Esophagus muscularis mucosa (tissue), 4 donors: ENCODE data around the gene SLC51A.

Experiments used
- CTCF ChIP-seq, 3 experiments: fragments of 200-600 bp in 2 of 3; fragments of 450-650 bp in 1 of 3; sonication (generic) in 2 of 3; IDR thresholded peaks; one replicate each; pipeline ENCODE4 v1.5.1; 2017 to 2019; ENCODE audit warnings: antibody characterized with exemption in 3 of 3, mild to moderate bottlenecking in 2 of 3, moderate library complexity in 1 of 3
- EP300 ChIP-seq: sonication (generic); formaldehyde crosslinking; IDR thresholded peaks from one replicate; pipeline ENCODE4 v1.6.1; 2017; ENCODE audit warnings: antibody characterized with exemption
- POLR2A ChIP-seq: fragments of 450-650 bp; IDR thresholded peaks from one replicate; pipeline ENCODE4 v1.6.1; 2017; ENCODE audit warnings: antibody characterized with exemption, moderate library complexity, mild to moderate bottlenecking, low read depth
- POLR2AphosphoS5 ChIP-seq, 2 donors: sonication (generic); formaldehyde crosslinking; IDR thresholded peaks; one replicate each; pipeline ENCODE4 v1.6.1; 2017; ENCODE audit warnings: antibody characterized with exemption in 2 of 2

- TF ChIP-seq POLR2AphosphoS5 (IDR thresholded peaks at IDR 0.05) = no peak
- no peak for TF ChIP-seq CTCF (IDR thresholded peaks at IDR 0.05)
- TF ChIP-seq EP300 = no peak
- TF ChIP-seq POLR2A = no peak
Observed at GRCh38 chr3:196251918-196252317, 35.6 kb downstream of the SLC51A start.
